ENCODE data around the gene BLOC1S3.

DNA sequence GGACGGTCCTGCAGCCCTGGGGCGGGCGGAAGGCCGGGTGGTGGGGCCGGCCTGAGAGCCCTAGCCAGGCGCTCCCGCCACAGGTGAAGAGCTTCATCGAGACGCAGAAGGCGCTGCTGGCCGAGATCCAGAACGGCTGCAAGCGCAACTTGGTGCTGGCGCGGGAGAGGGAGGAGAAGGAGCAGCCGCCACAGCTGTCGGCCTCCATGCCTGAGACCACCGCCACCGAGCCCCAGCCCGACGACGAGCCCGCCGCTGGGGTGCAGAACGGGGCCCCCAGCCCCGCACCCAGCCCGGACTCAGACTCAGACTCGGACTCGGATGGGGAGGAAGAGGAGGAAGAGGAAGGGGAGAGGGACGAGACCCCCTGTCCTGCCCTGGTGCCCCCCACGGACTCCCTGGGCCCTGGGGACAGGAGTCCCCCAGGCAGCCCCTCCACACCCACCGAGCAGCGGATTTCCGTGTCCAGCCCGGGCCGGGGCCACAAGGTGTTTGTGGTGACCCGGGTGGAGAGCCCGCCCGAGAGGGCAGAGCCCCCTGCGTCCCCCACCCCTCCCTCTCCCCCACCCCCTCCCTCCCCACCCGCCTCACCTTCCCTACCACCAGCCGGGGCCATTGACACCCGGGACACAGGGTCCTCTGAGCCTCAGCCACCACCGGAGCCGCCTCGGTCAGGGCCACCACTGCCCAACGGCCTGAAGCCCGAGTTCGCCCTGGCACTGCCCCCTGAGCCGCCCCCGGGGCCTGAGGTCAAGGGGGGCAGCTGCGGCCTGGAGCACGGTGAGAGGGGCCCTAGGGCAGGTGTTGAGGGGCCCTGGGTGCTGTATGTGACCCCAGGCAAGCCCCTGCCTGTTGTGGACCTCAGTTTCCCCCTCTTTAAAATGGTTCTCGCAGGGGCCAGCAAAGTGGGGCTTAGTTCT lies 33.1 kb upstream of the BLOC1S3 start:
- TF ChIP-seq EZH2 (IDR thresholded peaks at IDR 0.05; ENCODE audit: low read depth): no peak
- TF ChIP-seq, protein P1, sequence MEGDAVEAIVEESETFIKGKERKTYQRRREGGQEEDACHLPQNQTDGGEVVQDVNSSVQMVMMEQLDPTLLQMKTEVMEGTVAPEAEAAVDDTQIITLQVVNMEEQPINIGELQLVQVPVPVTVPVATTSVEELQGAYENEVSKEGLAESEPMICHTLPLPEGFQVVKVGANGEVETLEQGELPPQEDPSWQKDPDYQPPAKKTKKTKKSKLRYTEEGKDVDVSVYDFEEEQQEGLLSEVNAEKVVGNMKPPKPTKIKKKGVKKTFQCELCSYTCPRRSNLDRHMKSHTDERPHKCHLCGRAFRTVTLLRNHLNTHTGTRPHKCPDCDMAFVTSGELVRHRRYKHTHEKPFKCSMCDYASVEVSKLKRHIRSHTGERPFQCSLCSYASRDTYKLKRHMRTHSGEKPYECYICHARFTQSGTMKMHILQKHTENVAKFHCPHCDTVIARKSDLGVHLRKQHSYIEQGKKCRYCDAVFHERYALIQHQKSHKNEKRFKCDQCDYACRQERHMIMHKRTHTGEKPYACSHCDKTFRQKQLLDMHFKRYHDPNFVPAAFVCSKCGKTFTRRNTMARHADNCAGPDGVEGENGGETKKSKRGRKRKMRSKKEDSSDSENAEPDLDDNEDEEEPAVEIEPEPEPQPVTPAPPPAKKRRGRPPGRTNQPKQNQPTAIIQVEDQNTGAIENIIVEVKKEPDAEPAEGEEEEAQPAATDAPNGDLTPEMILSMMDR (conservative IDR thresholded peaks at IDR 0.05): no peak
